ENCODE measurements around the gene RPS8.
"Not testable (repeated sequence)": the region's sequence is repeated elsewhere in the genome, so short reads cannot be mapped to it uniquely, and the experiment has no call there.

The RPS8 gene

GRCh38 chr1:44775078-44775929, at the start of gene RPS8:
Gene RPS8 (plus strand): TSS chr1:44775540. CDS start chr1:44775597, 57 bp downstream.
- peak; percentile 83 for DNase-seq (ENCODE audit: low read depth)

DNA sequence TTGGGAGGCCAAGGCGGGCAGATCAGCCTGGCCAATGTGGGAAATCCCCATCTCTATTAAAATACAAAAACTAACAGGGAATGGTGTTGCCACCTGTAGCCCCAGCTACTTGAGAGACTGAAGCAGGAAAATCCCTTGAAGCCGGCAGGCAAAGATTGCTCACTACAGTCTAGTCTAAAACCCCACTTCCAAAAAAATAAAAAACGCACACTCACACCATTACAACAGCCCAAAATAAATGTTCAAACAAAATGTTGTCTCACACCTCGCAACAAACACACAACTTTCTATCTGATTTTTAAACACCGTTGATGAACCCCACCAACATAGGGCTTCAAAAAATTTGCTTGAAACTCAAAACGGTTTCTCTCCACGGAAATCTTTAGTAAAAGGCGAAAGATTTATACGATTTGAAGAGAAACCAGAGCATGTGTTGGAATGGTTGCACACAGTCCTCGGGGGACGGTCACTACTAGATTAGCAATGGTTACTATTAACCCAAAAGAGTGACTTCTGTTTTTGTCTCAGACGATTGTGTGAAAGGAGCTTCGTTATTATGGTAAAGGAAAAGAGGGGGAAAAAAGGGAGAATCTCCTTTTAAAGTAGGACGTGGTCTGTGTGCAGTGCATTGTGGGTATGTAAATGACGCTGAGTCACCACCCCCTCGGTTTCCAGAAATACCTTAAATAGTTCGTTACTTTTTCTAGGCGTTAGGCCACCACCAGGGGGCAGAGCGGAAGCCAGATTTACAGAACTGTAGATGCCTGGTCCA, 44.4 kb upstream of the RPS8 start, which contains the start of gene RNU5D-1:
Gene RNU5D-1, minus strand, starts transcription at position 430 of the 772 bp plus-strand sequence.
- peak; percentile 93 for DNase-seq (ENCODE audit: low read depth)

DNA sequence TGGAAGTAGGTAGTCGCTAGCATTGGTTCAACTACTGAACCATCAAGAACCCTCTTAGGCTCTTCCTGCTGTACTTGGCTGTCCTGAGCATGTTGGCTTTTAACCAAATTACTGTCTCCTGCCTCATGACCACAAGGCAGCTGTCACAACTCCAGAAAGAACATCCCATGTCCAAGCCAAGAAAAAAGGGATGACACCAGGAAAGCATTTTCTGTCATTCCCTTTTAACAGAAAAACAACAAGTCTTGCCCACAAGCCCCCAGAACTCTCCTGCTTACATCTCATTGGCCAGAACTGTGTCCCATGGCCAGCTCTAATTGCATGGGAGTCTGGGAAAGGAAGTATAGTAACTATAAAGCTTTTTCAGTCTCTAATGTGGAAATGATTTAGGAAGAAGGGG, 42.0 kb upstream of the RPS8 start:
- DNase-seq (ENCODE audit: low read depth): no peak

DNA sequence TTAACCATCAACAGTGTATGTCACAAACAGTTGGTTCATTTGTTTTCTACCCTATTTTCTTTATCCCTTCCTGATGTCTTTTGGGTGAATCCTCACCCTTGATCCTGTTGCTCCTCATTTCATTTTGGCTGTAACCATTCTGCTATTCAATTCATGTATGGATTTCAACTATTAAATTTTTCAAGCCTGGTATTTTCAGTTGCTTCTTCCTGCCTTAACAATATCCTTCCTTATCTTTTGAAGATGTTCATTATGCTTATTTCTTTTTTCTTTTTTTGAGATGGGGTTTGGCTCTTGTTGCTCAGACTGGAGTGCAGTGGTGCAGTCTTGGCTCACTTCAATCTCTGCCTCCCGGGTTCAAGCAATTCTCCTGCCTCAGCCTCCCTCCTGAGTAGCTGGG, 41.6 kb upstream of the RPS8 start:
- DNase-seq (ENCODE audit: low read depth): no peak

DNA sequence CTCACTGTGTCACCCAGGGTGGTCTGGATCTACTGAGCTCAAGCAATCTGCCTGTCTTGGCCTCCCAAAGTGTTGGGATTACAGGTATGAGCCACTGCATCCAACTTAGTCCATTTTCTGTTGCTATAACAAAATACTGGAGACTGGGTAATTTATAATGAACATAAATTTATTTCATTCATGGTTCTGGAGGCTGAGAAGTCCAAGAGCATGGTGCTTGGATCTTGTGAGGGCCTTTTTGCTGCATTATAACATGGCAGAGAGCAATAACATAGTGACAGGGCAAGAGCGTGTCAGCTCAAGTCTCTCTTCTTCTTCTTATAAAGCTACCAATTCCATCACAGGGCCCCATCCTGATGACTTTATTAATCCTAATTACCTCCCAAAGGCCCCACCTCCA, 39.3 kb upstream of the RPS8 start:
- no peak for DNase-seq (ENCODE audit: low read depth)

- DNase-seq (ENCODE audit: low read depth): not testable (repeated sequence)
These were observed 36.4 kb upstream of the RPS8 start for GRCh38 chr1:44738953-44739306.

DNA sequence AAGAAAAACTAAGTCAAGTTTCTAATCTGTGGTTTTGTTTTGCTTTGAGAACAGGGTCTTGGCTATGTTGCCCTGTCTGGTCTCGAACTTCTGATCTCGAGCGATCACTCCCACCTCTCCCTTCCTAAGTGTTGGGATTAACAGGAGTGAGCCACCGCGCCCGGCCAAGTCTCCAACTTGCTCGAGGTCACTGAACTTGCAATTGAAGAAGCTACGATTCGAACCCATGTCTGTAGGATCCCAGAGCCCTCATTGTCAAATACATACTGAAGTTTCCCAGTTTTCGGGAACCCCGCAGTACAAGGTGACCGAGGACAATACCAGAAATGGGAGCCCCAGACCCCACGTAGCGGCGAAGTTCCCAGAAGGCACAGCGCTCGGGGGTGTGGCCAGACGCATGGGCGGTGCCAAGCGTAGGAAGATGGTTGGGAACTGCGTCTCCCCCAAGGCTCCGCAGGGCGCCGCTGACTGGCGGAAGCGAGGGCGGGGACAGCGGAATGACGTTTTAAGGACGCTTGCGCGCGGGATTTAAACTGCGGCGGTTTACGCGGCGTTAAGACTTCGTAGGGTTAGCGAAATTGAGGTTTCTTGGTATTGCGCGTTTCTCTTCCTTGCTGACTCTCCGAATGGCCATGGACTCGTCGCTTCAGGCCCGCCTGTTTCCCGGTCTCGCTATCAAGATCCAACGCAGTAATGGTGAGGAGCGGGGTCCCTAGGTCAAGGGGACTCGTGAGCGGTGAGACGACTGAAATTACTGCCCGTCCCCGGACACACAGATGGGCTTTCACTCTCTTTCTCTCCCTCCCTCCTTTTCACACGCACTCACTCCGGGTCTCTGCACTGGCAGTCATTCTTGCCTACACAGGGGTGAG, 35.8 kb upstream of the RPS8 start, which contains the start of gene KIF2C:
Gene KIF2C, plus strand, starts transcription at position 531 of the 872 bp plus-strand sequence. Its CDS starts 96 bp downstream, at position 627.
- peak; percentile 92 for DNase-seq (ENCODE audit: low read depth)

GRCh38 chr1:44740179-44740617, 35.1 kb upstream of the RPS8 start:
- DNase-seq (ENCODE audit: low read depth): no peak

DNA sequence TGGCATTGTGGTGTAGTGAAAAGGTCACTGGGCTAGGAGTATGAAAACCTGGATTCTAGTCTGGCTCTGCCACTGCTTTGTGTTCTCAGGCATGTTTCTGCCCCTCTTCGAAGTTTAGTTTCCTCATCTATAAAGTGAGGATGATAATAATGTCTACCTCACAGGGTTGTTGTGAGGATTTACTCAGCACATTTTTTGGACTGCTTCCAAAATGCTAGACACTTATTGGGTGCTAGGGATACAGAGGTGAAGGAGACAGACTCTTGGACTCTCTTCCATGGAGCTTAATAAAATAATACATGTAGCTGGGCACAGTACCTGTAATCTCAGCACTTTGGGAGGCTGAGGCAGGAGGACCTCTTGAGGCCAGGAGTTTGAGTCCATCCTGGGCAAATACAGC, 32.1 kb upstream of the RPS8 start:
- DNase-seq (ENCODE audit: low read depth): no peak

- DNase-seq (ENCODE audit: low read depth): no peak
These were observed 27.5 kb upstream of the RPS8 start for GRCh38 chr1:44747878-44748277.

DNA sequence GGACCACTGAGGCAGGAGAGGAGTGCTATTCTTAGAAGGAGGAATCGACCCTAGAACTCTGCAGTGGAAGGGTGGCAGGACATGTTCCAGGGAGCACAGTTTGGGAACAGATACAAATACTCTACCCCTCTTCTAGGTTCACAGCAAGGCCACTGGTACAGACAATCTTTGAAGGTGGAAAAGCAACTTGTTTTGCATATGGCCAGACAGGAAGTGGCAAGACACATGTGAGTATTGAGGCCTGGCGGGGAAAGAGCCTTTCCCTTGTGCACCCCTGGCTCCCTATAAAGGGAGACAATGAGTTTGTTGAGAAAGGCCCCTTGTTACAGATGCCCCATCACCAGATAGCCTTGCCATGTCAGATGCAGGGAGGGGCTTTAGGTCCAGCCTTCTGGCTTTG, 17.9 kb upstream of the RPS8 start:
- DNase-seq (ENCODE audit: low read depth): no peak

DNA sequence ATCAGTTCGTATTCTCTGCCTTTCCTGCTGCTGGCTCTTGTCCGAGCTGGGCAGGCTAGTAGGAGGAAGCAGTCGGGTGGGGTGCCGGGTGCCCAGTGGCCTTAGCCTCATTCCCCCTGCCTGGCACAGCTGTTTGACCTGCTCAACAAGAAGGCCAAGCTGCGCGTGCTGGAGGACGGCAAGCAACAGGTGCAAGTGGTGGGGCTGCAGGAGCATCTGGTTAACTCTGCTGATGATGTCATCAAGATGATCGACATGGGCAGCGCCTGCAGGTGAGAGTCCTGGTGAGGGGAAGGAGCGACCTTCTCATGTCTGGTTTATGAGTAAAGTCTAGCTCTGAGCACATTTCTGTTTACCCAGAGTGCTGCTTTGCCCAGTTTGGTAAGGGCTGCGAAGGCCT, 16.3 kb upstream of the RPS8 start:
- DNase-seq (ENCODE audit: low read depth): no peak

DNA sequence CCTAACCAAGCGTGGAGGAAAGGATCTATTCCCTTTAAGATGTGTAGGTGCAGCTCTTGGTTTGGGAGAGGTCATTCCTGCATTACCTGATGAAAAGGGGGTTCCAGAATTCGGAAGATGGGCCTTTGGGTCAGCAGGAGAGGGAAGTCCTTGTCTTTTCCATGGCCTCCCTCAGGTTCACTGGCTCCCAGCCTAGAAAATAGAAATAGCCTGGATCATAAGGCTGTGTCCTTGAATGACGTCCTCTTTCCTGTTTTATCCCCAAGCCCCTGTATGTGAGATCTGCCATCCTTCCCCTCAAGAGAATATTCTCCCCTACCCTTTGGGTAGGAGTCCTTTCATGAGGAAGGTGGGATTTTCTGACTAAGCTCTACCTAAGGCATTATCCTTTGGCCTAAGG, 14.5 kb upstream of the RPS8 start:
- no peak for DNase-seq (ENCODE audit: low read depth)

- not testable (repeated sequence) for DNase-seq (ENCODE audit: low read depth)
These were observed 8.9 kb upstream of the RPS8 start for GRCh38 chr1:44766421-44766820.

- no peak for DNase-seq (ENCODE audit: low read depth)
These were observed 790 bp downstream of the RPS8 start for GRCh38 chr1:44775930-44776729.

GRCh38 chr1:44776730-44777068, 1.4 kb downstream of the RPS8 start:
- DNase-seq (ENCODE audit: low read depth): no peak

GRCh38 chr1:44777547-44777946, 2.2 kb downstream of the RPS8 start:
- DNase-seq (ENCODE audit: low read depth): no peak

GRCh38 chr1:44777969-44778635, 2.8 kb downstream of the RPS8 start:
- no peak for DNase-seq (ENCODE audit: low read depth)

- DNase-seq (ENCODE audit: low read depth): no peak
These were observed 3.6 kb downstream of the RPS8 start for GRCh38 chr1:44778705-44779576.
